ENCODE data around the gene TRAF3IP1.

GRCh38 chr2:238336793-238337444, 16.6 kb downstream of the TRAF3IP1 start:
- TF ChIP-seq CTCF (IDR thresholded peaks at IDR 0.05) (no peak), POLR2A (IDR thresholded peaks at IDR 0.05) (no peak)
